PFSK-1 (cell line): ENCODE results near the gene NALCN.

Experiments
- FOXP2 ChIP-seq: optimal IDR thresholded peaks from 2 replicates; pipeline ENCODE3; 2011; ENCODE audit warnings: borderline replicate concordance, control low read depth, inconsistent platforms; ENCODE audit not compliant: insufficient read depth; ENCODE audit errors: extremely low read length, extremely low read depth
- POLR2AphosphoS5 ChIP-seq: IDR thresholded peaks from 2 replicates; pipeline ENCODE4 v1.6.1; 2012; ENCODE audit warnings: low read depth, mild to moderate bottlenecking, control low read depth, low read length, moderate library complexity
- SIN3A ChIP-seq: IDR thresholded peaks from 2 replicates; pipeline ENCODE4 v1.6.1; 2012; ENCODE audit warnings: mild to moderate bottlenecking, low read length, moderate library complexity, borderline replicate concordance; ENCODE audit not compliant: insufficient read depth
- TAF1 ChIP-seq: IDR thresholded peaks from 2 replicates; pipeline ENCODE4 v1.6.1; 2012; ENCODE audit warnings: low read length, control low read depth, borderline replicate concordance; ENCODE audit not compliant: insufficient read depth
- TF ChIP-seq, protein P1 (sequence below), 2 experiments: IDR thresholded peaks; 2 replicates each; pipeline versions ENCODE4 v1.6.1 to v1.8.0; 2011 to 2012; ENCODE audit warnings: low read depth in 2 of 2, low read length in 2 of 2, control low read depth in 1 of 2, inconsistent platforms in 1 of 2, mild to moderate bottlenecking in 1 of 2, moderate library complexity in 1 of 2; ENCODE audit not compliant: insufficient read depth in 1 of 2

NALCN gene

DNA sequence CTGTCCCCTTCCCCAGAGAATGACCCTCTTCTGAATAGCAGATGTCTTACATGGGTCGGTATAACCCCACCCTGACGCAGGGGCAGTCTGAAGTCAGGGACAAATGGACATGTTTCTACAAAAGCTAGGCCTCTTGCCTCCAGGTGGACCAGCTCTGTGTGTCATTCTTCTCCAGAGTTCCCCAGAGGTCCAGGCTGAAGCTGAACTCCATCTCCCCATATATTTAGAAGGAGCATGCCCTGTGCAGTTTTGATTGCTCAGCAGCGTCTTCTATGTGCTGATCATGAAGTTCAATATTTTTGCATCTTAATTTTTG, 8.8 kb upstream of the NALCN start:
- no peak for TF ChIP-seq FOXP2

DNA sequence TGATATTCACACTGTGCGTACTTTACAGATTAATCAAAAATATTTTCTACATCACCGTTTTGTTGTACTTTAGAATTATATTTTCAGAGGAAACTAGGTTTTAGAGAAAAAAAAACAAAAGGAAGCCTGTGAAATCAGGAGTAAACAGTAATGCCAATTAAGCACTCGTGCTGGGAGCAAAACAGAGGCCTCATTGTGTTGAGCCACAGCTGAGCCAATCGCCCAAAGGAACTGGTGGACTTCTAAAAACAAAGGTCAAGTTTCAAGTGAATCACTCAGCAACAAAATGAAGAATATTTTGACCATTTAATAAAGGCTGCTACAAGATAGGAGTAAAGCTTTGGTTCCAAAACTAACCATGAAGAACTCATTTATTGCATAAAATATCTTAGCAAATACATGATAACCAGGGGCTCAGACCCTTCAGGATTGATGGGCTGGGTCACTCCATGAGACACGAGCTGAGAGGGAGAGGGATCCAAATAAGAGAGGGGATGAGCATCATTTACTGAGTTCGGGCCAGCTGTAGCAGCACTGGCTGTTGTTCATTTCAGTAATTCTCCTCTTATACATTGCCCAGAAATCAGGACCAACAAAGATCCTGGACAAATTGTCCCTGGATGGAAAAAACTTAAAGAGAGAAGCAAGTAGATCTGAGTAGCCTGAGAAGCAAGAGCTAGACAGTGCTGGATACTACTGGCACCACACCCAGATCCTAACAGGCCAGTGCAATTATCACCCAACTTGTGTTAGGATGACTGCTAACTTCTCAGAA, 8.3 kb upstream of the NALCN start:
- TF ChIP-seq, protein P1, sequence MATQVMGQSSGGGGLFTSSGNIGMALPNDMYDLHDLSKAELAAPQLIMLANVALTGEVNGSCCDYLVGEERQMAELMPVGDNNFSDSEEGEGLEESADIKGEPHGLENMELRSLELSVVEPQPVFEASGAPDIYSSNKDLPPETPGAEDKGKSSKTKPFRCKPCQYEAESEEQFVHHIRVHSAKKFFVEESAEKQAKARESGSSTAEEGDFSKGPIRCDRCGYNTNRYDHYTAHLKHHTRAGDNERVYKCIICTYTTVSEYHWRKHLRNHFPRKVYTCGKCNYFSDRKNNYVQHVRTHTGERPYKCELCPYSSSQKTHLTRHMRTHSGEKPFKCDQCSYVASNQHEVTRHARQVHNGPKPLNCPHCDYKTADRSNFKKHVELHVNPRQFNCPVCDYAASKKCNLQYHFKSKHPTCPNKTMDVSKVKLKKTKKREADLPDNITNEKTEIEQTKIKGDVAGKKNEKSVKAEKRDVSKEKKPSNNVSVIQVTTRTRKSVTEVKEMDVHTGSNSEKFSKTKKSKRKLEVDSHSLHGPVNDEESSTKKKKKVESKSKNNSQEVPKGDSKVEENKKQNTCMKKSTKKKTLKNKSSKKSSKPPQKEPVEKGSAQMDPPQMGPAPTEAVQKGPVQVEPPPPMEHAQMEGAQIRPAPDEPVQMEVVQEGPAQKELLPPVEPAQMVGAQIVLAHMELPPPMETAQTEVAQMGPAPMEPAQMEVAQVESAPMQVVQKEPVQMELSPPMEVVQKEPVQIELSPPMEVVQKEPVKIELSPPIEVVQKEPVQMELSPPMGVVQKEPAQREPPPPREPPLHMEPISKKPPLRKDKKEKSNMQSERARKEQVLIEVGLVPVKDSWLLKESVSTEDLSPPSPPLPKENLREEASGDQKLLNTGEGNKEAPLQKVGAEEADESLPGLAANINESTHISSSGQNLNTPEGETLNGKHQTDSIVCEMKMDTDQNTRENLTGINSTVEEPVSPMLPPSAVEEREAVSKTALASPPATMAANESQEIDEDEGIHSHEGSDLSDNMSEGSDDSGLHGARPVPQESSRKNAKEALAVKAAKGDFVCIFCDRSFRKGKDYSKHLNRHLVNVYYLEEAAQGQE (IDR thresholded peaks at IDR 0.05; ENCODE audit: insufficient read depth in 1 of 2, low read depth in 2 of 2, low read length in 2 of 2): no peak
- no peak for TF ChIP-seq SIN3A
- no peak for TF ChIP-seq TAF1
- no peak for TF ChIP-seq FOXP2
- no peak for TF ChIP-seq POLR2AphosphoS5

DNA sequence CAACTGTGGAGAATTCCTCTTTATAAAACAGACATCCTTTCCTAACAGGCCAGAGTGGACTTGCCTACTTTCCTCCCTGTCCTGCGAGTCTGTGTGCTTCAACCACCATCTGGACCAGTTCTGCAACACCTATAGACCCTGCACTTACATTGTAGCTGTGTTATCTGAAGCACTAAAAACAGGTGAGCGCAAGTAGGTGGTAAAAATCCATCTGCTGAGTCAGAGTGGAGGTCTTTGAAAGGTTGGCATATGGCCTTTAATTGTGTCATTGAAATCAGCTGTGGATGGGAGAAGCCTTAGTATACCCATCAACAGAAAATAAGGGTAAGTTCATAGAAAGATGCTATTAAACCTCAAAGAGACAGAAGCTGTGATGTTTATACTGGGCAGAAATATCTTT, 7.6 kb upstream of the NALCN start:
- no peak for TF ChIP-seq POLR2AphosphoS5
- no peak for TF ChIP-seq SIN3A
- TF ChIP-seq TAF1: no peak
- TF ChIP-seq, protein P1 (IDR thresholded peaks at IDR 0.05; ENCODE audit: insufficient read depth in 1 of 2, low read depth in 2 of 2, low read length in 2 of 2): no peak
- TF ChIP-seq FOXP2: no peak

DNA sequence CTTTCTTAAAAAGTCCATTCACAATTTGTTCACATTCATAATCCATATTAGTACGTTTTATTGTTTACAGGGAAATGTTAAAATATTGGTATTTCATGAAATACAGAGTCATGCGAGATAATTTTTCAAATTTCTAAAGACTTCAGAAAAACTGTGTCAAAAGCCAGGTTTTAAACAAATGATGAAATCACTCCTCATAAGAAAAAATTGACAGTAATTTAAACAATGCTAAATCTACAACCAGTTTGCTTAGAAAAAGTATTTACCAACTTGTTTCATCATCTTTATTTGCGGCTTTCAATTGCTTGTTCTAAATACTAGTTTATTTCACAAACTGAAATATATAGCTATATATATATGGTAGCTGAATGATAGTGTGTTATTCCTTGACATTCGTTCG, 1.2 kb upstream of the NALCN start:
- TF ChIP-seq SIN3A: no peak
- no peak for TF ChIP-seq TAF1
- TF ChIP-seq FOXP2: no peak
- TF ChIP-seq, protein P1 (IDR thresholded peaks at IDR 0.05; ENCODE audit: insufficient read depth in 1 of 2, low read depth in 2 of 2, low read length in 2 of 2): no peak
- TF ChIP-seq POLR2AphosphoS5: no peak

DNA sequence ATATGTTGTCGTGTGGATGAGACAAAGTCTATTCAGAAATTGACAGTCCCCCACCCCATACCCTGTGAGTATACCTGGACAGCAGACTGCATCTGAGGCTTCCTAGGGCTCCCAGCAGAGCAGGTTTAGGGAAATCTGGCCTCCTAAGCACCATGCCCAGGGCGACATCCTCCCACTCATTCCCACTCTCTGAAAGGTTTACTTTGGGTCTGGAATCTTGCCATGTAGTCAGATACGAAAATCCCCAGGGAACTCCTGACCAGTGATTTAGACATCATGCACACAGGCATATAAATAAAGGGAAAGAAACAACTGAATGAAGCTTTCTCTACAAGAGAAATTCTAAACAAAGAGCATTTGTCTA, 717 bp upstream of the NALCN start:
- TF ChIP-seq SIN3A (no peak), TAF1 (no peak), FOXP2 (no peak), POLR2AphosphoS5 (no peak)
- TF ChIP-seq, protein P1 (IDR thresholded peaks at IDR 0.05; ENCODE audit: insufficient read depth in 1 of 2, low read depth in 2 of 2, low read length in 2 of 2): no peak
